T-helper 2 cell (primary cell): Measurements from ENCODE around the gene TTBK2.
"Not testable (repeated sequence)": the region's sequence is repeated elsewhere in the genome, so short reads cannot be mapped to it uniquely, and the experiment has no call there.

Experiments
- DNase-seq, 5 experiments: peaks; one replicate each; pipeline versions ENCODE4 v3.0.0 to v3.0.0-alpha.2; 2012 to 2022

The TTBK2 gene

DNA sequence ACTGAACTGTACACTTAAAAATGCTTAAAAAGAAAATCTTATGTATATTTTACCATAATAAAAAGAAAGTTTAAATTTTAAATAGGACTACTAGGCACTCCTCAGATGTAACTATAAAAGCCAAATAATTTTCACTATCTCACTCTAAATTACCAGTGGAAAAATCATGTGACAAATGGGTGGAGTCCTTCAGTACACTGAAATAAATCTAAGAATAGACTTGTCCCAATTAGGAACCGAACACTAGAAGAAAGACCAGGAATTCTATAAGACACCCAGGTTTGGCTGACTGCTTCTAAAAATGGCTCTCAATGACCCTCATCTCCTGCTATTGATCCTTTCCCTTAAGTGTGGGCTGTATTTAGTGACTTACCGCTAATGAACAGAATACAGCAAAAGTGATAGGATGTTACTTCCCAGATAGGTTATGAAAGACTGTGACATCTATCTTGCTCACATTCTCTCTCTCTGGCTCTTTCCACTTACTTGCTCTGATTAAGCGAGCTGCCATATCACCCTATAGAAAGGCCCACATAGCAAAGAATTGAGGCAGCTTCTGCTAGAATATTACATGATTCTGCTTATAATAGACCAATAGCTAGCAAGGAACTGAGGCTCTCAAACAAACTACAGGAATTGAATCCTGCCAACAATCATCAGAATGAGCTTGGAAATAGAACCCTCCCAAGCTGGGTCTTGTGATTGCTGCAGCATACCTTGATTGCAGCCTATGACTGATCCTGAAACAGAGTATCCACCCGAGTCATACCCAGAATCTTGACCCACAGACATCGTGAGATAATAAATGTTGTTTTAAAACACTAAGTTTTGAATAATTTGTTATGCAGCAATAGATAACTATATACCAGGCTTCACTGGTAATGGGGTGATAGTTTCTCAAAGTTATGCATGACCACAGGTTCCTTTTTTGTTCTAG, 16.9 kb downstream of the TTBK2 start:
- DNase-seq: no peak

GRCh38 chr15:42893911-42894310, 26.7 kb downstream of the TTBK2 start:
- DNase-seq: not testable (repeated sequence)

- no peak for DNase-seq
Observed at GRCh38 chr15:42891569-42891968, 29.0 kb downstream of the TTBK2 start.

- no peak for DNase-seq
Observed at GRCh38 chr15:42890161-42890913, 30.2 kb downstream of the TTBK2 start.

- DNase-seq: not testable (repeated sequence)
Observed at GRCh38 chr15:42887384-42887783, 33.2 kb downstream of the TTBK2 start.

GRCh38 chr15:42880121-42880520, 40.5 kb downstream of the TTBK2 start:
- no peak for DNase-seq

GRCh38 chr15:42879443-42879842, 41.1 kb downstream of the TTBK2 start:
- no peak for DNase-seq

GRCh38 chr15:42876224-42876623, 44.4 kb downstream of the TTBK2 start:
- DNase-seq: no peak

DNA sequence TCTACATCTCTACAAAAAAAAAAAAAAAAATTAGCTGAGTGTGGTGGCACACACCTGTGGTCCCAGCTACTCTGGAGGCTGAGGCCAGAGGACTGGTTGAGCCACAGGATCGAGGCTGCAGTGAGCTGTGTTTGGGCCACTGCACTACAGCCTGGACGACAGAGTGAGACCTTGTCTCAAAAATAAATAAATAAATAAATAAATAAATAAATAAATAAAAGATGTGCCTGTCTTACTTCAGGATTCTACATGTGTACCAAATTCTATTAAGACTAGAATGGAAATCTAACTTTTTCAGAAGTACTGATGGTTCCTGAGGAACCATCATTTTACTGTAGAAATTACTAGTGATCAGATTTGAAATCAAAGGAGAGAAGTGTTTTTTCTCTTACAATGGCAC, 51.9 kb downstream of the TTBK2 start:
- DNase-seq: no peak

DNA sequence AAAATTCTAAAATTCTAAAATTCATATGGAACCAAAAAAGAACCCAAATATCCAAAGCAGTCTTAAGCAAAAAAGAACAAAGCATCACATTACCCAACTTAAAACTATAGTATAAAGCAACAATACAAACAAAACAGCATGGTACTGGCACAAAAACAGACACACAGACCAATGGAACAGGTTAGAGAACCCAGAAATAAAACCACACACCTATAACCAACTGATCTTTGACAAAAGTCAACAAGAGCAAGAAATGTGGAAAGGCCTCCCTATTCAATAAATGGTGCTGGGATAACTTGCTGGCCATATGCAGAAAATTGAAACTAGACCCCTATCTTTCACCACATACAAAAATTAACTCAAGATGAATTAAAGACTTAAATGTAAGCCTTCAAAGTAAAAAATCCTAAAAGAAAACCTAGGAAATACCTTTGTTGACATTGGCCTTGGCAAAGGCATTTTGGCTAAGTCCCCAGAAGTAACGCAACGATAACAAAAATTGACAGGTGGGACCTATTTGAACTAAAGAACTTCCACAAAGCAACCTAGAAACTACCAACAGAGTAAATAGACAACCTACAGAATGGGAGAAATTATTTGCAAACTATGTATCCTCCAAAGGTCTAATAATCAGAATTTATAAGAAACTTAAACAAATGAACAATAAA, 56.9 kb downstream of the TTBK2 start:
- DNase-seq: no peak

DNA sequence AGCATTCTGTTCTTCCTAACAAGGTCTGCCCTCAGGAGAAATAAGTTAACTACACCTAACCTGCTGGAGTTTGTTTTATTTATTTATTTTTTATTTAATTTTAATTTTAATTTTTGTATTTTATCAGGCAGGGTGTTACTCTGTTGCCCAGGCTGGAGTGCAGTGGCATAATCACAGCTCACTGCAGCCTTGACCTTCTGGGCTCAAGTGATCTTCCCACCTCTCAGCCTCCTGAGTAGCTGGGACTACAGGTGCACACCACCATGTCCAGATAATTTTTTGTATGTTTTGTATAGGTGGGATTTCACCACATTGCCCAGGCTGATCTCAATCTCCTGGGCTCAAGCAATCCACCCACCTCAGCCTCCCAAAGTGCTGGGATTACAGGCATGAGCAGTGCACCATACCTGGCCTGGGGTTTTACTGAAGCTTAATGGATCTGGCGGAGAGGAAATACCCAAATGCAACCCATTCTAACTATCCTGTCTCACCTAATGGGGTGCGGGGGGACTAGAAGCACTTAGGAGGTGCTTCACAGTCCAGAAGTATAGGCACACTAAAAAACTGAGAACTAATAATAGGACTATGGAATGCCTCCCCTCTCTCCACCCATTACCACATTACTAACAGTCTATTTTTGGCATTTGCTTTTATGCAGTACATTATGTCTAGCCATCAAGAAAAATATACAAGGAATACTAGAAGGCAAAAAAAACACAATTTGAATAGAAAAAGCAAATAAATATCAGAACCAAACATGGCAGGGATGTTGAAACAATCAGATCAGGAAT, 61.4 kb downstream of the TTBK2 start:
- no peak for DNase-seq

DNA sequence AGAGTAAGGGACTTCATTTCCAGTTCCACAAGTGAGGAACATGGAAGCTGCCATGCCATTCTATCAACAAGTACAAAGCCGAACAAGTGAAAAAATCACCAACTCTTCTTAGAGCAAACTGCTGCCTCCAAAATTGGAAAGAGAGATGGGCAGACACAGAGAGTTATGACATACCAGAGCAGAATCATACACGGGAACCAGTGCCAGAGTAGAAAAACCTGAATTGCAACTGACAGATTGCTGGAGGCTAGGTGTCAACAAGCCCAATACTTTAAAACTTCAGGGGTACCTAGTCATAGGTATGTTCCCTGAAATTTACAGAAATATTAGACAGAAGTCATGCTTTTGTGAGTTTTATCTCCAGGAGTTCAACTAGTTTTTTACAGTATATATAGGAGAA, 62.0 kb downstream of the TTBK2 start:
- no peak for DNase-seq

DNA sequence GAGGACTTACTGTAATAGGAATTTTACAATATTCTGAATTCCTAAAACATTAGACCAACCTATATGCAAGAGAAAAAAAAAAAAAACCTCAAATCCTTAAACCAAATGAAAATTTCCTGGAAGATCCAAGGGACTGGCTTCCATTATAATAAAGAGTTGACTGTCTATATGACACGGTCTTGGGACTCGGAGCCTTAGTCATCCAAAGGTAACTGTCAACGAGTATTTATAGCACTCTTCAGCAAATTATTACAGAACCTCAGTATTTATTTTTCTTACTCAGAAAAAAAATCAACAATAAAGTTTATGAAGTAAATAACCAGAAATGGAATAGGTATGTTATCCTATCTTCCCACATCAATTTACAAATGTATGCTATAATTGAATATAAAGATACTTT, 66.0 kb downstream of the TTBK2 start:
- no peak for DNase-seq

- DNase-seq: no peak
Observed at GRCh38 chr15:42849836-42850235, 70.7 kb downstream of the TTBK2 start.

GRCh38 chr15:42848846-42849245, 71.7 kb downstream of the TTBK2 start:
- DNase-seq: no peak

DNA sequence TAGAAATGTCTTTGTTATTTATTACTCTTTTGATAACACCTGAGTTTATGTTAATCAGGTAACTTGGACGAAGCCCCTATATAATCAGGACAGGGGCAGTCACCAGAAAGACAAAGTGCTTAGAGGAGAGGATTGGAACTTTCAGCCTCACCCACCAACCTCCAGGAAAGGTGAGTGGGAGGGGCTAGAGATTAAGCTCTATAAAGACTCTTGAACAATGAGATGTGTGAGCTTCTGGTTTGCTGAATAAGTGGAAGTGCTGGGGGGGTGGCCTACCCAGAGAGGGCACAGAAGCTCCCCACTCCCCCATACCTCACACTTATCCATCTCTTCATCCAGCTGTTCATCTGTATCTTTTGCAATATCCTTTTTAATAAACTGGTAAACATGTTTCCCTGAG, 73.9 kb downstream of the TTBK2 start:
- no peak for DNase-seq

DNA sequence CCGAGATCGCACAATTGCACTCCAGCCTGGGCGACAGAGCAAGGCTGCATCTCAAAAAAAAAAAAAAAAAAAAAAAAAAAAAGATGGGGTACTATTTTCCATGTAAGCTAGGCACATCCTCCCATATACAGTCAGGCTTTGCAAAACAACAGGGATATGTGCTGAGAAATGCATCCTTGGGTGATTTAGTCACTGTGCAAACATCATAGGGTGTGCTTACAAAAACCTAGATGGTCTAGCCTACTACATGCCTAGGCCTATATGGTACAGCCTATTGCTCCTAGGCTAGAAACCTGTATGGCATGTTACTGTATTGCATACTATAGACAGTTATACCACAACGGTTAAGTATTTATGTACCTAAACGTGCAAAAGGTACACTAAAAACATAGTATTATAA, 75.0 kb downstream of the TTBK2 start:
- DNase-seq: no peak

DNA sequence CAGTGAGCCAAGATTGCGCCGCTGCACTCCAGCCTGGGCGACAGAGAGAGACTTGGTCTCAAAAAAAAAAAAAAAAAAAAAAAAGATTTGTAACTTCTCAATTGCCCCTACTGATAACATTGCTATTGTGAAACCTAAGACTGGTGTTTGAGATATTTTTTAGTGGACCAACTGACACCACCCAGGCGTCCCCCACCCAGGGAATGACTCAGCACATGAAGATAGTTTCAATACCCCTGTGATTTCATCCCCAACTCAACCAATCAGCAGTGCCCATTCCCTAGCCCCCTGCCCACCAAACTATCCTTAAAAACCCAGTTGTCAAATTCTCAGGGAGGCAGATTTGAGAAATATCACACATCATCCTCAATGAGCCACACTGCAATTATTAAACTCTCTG, 76.9 kb downstream of the TTBK2 start:
- DNase-seq: no peak

DNA sequence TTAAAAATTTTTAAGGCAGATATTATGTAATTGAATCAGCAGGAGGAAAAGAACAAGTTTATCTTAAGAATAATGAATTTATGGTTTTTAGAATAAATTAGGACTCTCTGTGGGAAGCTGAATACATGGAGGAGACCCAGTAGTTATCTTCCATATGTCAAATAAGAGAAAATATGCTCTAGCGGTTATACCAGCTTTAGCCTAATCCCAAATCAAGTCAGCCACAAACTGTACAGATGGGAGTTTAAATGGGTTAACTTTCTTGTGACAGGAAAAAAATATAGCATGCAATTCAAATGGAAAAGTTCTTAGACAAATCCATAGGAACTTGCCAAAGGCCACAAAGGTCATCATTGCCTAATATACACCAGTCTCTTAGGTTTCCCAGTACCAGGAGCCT, 84.3 kb downstream of the TTBK2 start:
- DNase-seq: no peak

- DNase-seq: no peak
Observed at GRCh38 chr15:42832576-42832975, 88.0 kb downstream of the TTBK2 start.

DNA sequence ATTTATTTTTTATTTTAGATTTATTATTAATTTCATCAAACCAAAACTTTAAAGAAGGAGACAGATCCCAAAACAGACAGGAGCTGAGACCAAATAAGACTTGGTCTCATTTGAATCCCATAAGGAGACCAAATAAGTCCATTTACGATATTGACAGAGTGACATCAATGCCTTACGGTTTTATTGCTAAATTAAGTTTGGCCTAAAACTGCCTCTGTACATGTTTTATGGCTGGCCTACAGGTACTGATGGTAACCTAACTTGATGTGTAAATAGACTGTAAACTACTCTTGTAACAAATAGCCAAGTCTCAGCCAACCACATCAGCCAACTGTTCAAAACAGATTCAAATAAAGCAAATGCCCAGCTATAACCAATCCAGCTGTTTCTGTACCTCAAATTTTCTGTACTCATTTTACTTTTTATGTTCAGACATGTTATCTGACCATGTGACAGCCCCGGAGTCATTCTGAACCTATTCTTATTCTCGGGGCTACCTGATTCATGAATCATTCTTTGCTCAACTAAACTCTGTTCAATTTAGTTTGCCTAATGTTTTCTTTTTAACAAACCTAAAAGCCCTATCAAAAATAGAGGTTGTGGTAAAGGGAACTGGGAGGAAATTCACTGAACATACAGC, 94.2 kb downstream of the TTBK2 start:
- no peak for DNase-seq

DNA sequence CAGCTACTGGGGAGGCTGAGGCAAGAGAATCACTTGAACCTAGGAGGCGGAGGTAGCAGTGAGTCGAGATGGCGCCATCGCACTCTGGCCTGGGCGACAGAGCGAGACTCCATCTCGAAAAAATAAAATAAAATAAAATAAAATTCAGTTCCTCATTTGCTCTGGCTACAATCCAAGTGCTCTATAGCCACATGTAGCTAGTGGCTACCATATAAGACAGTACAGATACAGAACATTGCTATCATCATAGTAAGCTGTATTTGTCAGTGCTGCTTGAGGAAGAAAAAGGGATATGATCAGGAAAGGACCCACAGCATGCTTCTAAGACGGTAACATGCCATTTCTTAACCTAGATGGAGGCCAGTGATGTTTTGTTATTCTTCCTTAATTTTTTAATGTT, 95.0 kb downstream of the TTBK2 start:
- no peak for DNase-seq
